ENCODE data around the gene UQCRC1.

The UQCRC1 gene

GRCh38 chr3:48633256-48633655 lies 23.8 kb upstream of the UQCRC1 start:
- DNase-seq (ENCODE audit: low read depth) = no peak

GRCh38 chr3:48631516-48632448 lies 22.3 kb upstream of the UQCRC1 start:
- no peak for DNase-seq (ENCODE audit: low read depth)

- no peak for DNase-seq (ENCODE audit: low read depth)
Observed at GRCh38 chr3:48630833-48631232, 21.4 kb upstream of the UQCRC1 start.

GRCh38 chr3:48630407-48630806 lies 21.0 kb upstream of the UQCRC1 start:
- DNase-seq (ENCODE audit: low read depth) = no peak

GRCh38 chr3:48629894-48630293 lies 20.4 kb upstream of the UQCRC1 start:
- no peak for DNase-seq (ENCODE audit: low read depth)

GRCh38 chr3:48628277-48629017 lies 19.0 kb upstream of the UQCRC1 start:
- DNase-seq (ENCODE audit: low read depth) = no peak

- DNase-seq (ENCODE audit: low read depth) = no peak
Observed at GRCh38 chr3:48625600-48625999, 16.2 kb upstream of the UQCRC1 start.

- no peak for DNase-seq (ENCODE audit: low read depth)
Observed at GRCh38 chr3:48624767-48625166, 15.3 kb upstream of the UQCRC1 start.

GRCh38 chr3:48623851-48624547 lies 14.6 kb upstream of the UQCRC1 start:
- no peak for DNase-seq (ENCODE audit: low read depth)

- DNase-seq (ENCODE audit: low read depth) = no peak
Observed at GRCh38 chr3:48621461-48621869, 12.0 kb upstream of the UQCRC1 start, which contains the start of gene TMEM89. TMEM89 (minus strand) TSS chr3:48621769; CDS start chr3:48621756, 13 bp downstream.

- DNase-seq (ENCODE audit: low read depth) = no peak
Observed at GRCh38 chr3:48619541-48620524, 10.4 kb upstream of the UQCRC1 start.

- no peak for DNase-seq (ENCODE audit: low read depth)
Observed at GRCh38 chr3:48617559-48617958, 8.1 kb upstream of the UQCRC1 start.

GRCh38 chr3:48614044-48614443 lies 4.6 kb upstream of the UQCRC1 start:
- DNase-seq (ENCODE audit: low read depth) = peak; percentile 66

GRCh38 chr3:48612309-48612708 lies 2.9 kb upstream of the UQCRC1 start:
- no peak for DNase-seq (ENCODE audit: low read depth)

- DNase-seq (ENCODE audit: low read depth) = no peak
Observed at GRCh38 chr3:48607519-48607918, 1.9 kb downstream of the UQCRC1 start.

- DNase-seq (ENCODE audit: low read depth) = no peak
Observed at GRCh38 chr3:48601622-48601994, 7.8 kb downstream of the UQCRC1 start.

- no peak for DNase-seq (ENCODE audit: low read depth)
Observed at GRCh38 chr3:48600711-48601621, 8.5 kb downstream of the UQCRC1 start.

GRCh38 chr3:48599509-48600285 lies 9.7 kb downstream of the UQCRC1 start:
- DNase-seq (ENCODE audit: low read depth) = no peak

GRCh38 chr3:48599077-48599501 lies 10.4 kb downstream of the UQCRC1 start:
- no peak for DNase-seq (ENCODE audit: low read depth)

Data from fibroblast of the conjunctiva (primary cell).